ENCODE results near the gene ARRDC4. TPM values are rescaled to one million over a fixed set of nuclear protein-coding genes. Genes with fewer than 3 reads are reported as not detected.

Gene ARRDC4
- total RNA-seq, 1 experiment from 2014 or later: 8.7 TPM

DNA sequence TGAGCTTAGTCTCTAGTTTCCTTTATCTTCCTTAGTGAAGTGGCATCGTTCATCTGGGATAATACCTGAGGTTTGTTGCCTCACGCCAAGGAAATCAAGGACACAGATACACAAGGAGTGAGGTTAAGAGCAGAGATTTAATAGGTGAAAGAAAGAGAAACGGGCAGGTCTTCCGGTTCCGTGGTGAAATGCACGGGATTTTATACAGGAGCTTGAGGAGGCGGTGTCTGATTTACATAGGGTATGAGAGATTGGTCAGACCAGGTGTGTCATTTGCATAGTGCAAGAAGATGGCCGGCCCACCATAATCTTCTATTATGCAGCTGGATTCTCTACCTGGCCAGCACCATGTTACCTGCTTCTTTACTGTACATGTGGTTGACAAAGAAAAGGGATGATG, 17.2 kb downstream of the ARRDC4 start:
- Histone ChIP-seq H4K8ac (replicated peaks; ENCODE audit: insufficient read length, low read depth, low read length) (no peak overlapping the region), H3K14ac (ENCODE audit: insufficient read depth, low read length) (no peak overlapping the region), H4K91ac (ENCODE audit: insufficient read length, low read depth, low read length) (no peak overlapping the region), H3K27me3 (ENCODE audit: insufficient read depth, low read length) (no peaks in the 10 kb centered on the region), H2BK20ac (ENCODE audit: low read depth, low read length, poor library complexity, severe bottlenecking) (no peak overlapping the region), H3K79me1 (ENCODE audit: insufficient read depth, low read depth, low read length, poor library complexity, severe bottlenecking) (no peaks in the 10 kb centered on the region), H2BK5ac (ENCODE audit: insufficient read length, low read length) (no peak overlapping the region), H3K9ac (ENCODE audit: extremely low read depth, insufficient read length, low read length) (no peak overlapping the region), H2BK15ac (ENCODE audit: low read depth, low read length) (no peak overlapping the region), H2AK5ac (ENCODE audit: insufficient read length, low read length) (no peak overlapping the region), H4K5ac (ENCODE audit: insufficient read length, low read depth, low read length) (no peak overlapping the region), H3T11ph (ENCODE audit: low read length) (no peak overlapping the region), H3K23me2 (ENCODE audit: insufficient read length, low read depth, low read length, poor library complexity, severe bottlenecking) (no peaks in the 10 kb centered on the region), H2BK120ac (ENCODE audit: low read depth, low read length, poor library complexity, severe bottlenecking) (no peak overlapping the region), H3K4me1 (ENCODE audit: insufficient read depth, low read length) (no peaks in the 10 kb centered on the region), H3K18ac (ENCODE audit: insufficient read length, low read depth, low read length) (no peak overlapping the region), H3K79me2 (ENCODE audit: insufficient read depth, low read length) (no peaks in the 10 kb centered on the region), H3K9me3 (ENCODE audit: control insufficient read depth, low read depth, low read length) (no peaks in the 10 kb centered on the region), H4K20me1 (ENCODE audit: control insufficient read depth, insufficient read depth, insufficient read length) (no peaks in the 10 kb centered on the region), H2AFZ (ENCODE audit: low read length) (no peak overlapping the region), H3K4ac (ENCODE audit: low read depth, low read length) (no peak overlapping the region), H3K23ac (ENCODE audit: insufficient read length, low read depth, low read length) (no peak overlapping the region), H2BK12ac (ENCODE audit: insufficient read length, low read depth, low read length) (no peak overlapping the region), H3K27ac (ENCODE audit: insufficient read length, low read depth, low read length) (no peak overlapping the region), H3K4me2 (ENCODE audit: insufficient read depth, insufficient read length, low read length) (no peak overlapping the region), H3K56ac (ENCODE audit: insufficient read length, low read depth, low read length) (no peak overlapping the region)
- TF ChIP-seq, protein P1, sequence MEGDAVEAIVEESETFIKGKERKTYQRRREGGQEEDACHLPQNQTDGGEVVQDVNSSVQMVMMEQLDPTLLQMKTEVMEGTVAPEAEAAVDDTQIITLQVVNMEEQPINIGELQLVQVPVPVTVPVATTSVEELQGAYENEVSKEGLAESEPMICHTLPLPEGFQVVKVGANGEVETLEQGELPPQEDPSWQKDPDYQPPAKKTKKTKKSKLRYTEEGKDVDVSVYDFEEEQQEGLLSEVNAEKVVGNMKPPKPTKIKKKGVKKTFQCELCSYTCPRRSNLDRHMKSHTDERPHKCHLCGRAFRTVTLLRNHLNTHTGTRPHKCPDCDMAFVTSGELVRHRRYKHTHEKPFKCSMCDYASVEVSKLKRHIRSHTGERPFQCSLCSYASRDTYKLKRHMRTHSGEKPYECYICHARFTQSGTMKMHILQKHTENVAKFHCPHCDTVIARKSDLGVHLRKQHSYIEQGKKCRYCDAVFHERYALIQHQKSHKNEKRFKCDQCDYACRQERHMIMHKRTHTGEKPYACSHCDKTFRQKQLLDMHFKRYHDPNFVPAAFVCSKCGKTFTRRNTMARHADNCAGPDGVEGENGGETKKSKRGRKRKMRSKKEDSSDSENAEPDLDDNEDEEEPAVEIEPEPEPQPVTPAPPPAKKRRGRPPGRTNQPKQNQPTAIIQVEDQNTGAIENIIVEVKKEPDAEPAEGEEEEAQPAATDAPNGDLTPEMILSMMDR (conservative IDR thresholded peaks at IDR 0.05): no peak
- Mint-ChIP-seq H3K4me3 (no peak overlapping the region), H3K4me1 (peaks cover 0 to 3% of the 10 kb centered on the region in 2 experiments; a peak in 1 of 4 replicates), H3K36me3 (ENCODE audit: insufficient read depth in 1 of 3, low read depth in 3 of 3) (no peaks in the 10 kb centered on the region), H3K27ac (peak overlapping the region in 1 of 3 experiments; percentile 26; a peak in 1 of 7 replicates), H3K27me3 (ENCODE audit: low read depth) (no peaks in the 10 kb centered on the region), H3K9me3 (no peaks in the 10 kb centered on the region)
- DNase-seq: no peak
- no CpG with 5 or more reads among the region's 8 CpGs for WGBS (ENCODE audit: extremely low coverage, insufficient read length, low lambda C conversion rate)
